ENCODE results near the gene AMACR. TPM values are rescaled to one million over a fixed set of nuclear protein-coding genes. Genes with fewer than 3 reads are reported as not detected.

Gene AMACR
- total RNA-seq, 1 donor: 15.2 TPM

Small RNA genes within 50 kb of the gene (small RNA-seq; reads per million reads assigned to genes)
- not detected for gene AC139783.1

Other genes with a start within 250 kb of the AMACR start
- 6.9 and 8.3 TPM in 2 replicates for gene ADAMTS12, start 116.1 kb downstream of the AMACR start, total RNA-seq
- gene RXFP3, start 71.7 kb downstream of the AMACR start, total RNA-seq: not detected in 2 replicates
- 0.36 and 0.59 TPM in 2 replicates for gene SLC45A2, start 23.4 kb downstream of the AMACR start, total RNA-seq
- 2.2 and 2.4 TPM in 2 replicates for gene C1QTNF3, start 35.2 kb upstream of the AMACR start, total RNA-seq